Mesothelial cell of epicardium (in vitro differentiated cells): ENCODE measurements around the gene MED27. TPM values are rescaled to one million over a fixed set of nuclear protein-coding genes. Genes with fewer than 3 reads are reported as not detected.

ENCODE experiments used
- DNase-seq, 2 experiments: peaks; one replicate each; pipeline ENCODE4 v3.0.0; 2021; ENCODE audit warnings: low spot score in 2 of 2; ENCODE audit not compliant: unreplicated experiment in 2 of 2
- H3K27ac Mint-ChIP-seq: 2 replicates; pipeline ENCODE4 v1.8.0; 2021; ENCODE audit warnings: mixed read lengths
- H3K27me3 Mint-ChIP-seq: 2 replicates; pipeline ENCODE4 v1.8.0; 2021; ENCODE audit warnings: low read depth, mixed read lengths
- H3K36me3 Mint-ChIP-seq: 2 replicates; pipeline ENCODE4 v1.8.0; 2021; ENCODE audit warnings: mixed read lengths
- H3K4me1 Mint-ChIP-seq: 2 replicates; pipeline ENCODE4 v1.8.0; 2021; ENCODE audit warnings: mixed read lengths
- H3K4me3 Mint-ChIP-seq: 2 replicates; pipeline ENCODE4 v1.8.0; 2021; ENCODE audit warnings: mild to moderate bottlenecking, moderate library complexity, mixed read lengths
- H3K9me3 Mint-ChIP-seq: 2 replicates; pipeline ENCODE4 v1.8.0; 2021; ENCODE audit warnings: mixed read lengths
- CTCF ChIP-seq: fragments of 200-600 bp; sonication (generic); IDR thresholded peaks from one replicate; pipeline ENCODE4 v1.5.0; 2021; ENCODE audit warnings: antibody characterized with exemption; ENCODE audit not compliant: unreplicated experiment
- total RNA-seq: library from RNA; stranded (reverse); gene quantifications from 3 replicates; pipeline ENCODE4 v1.2.1, GENCODE V29; 2021

MED27 gene
- total RNA-seq, 1 donor from 2014 or later = 29.0 TPM

GRCh38 chr9:131984564-131984963, 95.1 kb downstream of the MED27 start:
- peaks cover 5% of the 10 kb centered on the region for H3K9me3 Mint-ChIP-seq
- peaks cover 17% of the 10 kb centered on the region for H3K4me1 Mint-ChIP-seq
- no peak overlapping the region for H3K27ac Mint-ChIP-seq
- no peaks in the 10 kb centered on the region for H3K27me3 Mint-ChIP-seq
- peaks cover 4% of the 10 kb centered on the region for H3K36me3 Mint-ChIP-seq
- TF ChIP-seq CTCF = no peak
- no peak for DNase-seq
- H3K4me3 Mint-ChIP-seq = no peak overlapping the region

GRCh38 chr9:131982671-131983239, 96.9 kb downstream of the MED27 start:
- Mint-ChIP-seq H3K9me3 (peaks cover 5% of the 10 kb centered on the region), H3K27ac (no peak overlapping the region), H3K4me1 (peaks cover 18% of the 10 kb centered on the region), H3K36me3 (peaks cover 4% of the 10 kb centered on the region), H3K4me3 (no peak overlapping the region), H3K27me3 (no peaks in the 10 kb centered on the region)
- no peak for TF ChIP-seq CTCF
- no peak for DNase-seq

- no peaks in the 10 kb centered on the region for H3K27me3 Mint-ChIP-seq
- no peak overlapping the region for H3K27ac Mint-ChIP-seq
- DNase-seq = no peak
- TF ChIP-seq CTCF = no peak
- peaks cover 17% of the 10 kb centered on the region for H3K4me1 Mint-ChIP-seq
- peaks cover 5% of the 10 kb centered on the region for H3K9me3 Mint-ChIP-seq
- H3K36me3 Mint-ChIP-seq = peaks cover 4% of the 10 kb centered on the region
- H3K4me3 Mint-ChIP-seq = no peak overlapping the region
Measured at GRCh38 chr9:131982102-131982501, 97.6 kb downstream of the MED27 start.

- TF ChIP-seq CTCF = no peak
- DNase-seq = no peak
Measured at GRCh38 chr9:131981116-131981776, 98.4 kb downstream of the MED27 start.

GRCh38 chr9:131980267-131981016, 99.2 kb downstream of the MED27 start:
- Mint-ChIP-seq H3K9me3 (peaks cover 5% of the 10 kb centered on the region), H3K4me1 (peaks cover 28% of the 10 kb centered on the region), H3K36me3 (peaks cover 4% of the 10 kb centered on the region), H3K4me3 (no peak overlapping the region), H3K27me3 (no peaks in the 10 kb centered on the region), H3K27ac (no peak overlapping the region)
- no peak for DNase-seq
- no peak for TF ChIP-seq CTCF

More at GRCh38 chr9:131981116-131981776, 98.4 kb downstream of the MED27 start:
- Mint-ChIP-seq H3K4me3 (no peak overlapping the region), H3K36me3 (peaks cover 4% of the 10 kb centered on the region), H3K4me1 (peaks cover 23% of the 10 kb centered on the region), H3K27me3 (no peaks in the 10 kb centered on the region), H3K27ac (no peak overlapping the region), H3K9me3 (peaks cover 5% of the 10 kb centered on the region)
